ENCODE measurements around the gene CCDC83.
"Not testable (repeated sequence)": the region's sequence is repeated elsewhere in the genome, so short reads cannot be mapped to it uniquely, and the experiment has no call there.

CCDC83 gene

DNA sequence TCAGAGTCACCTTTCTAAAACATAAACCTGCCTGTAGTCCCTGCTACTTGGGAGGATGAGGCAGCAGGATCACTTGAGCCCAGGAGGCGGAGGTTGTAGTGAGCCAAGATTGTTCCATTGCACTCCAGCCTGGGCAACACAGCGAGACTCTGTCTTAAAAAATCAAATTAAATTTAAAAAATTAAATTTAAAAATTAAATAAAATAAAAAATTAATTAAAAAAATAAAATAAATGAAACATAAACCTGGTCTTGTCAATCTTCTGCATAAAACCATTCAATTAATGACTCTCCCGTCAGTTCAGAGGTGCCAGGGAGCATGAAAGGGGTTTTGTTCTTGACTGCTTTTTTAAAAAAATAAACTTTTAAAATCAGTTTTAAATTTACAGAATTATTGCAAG lies 48.6 kb downstream of the CCDC83 start:
- TF ChIP-seq Cebpa-rat (IDR thresholded peaks at IDR 0.05), result no peak
- Histone ChIP-seq H3K9me3 (no peaks in the 10 kb centered on the region), H3K27me3 (no peaks in the 10 kb centered on the region), H3K4me1 (no peaks in the 10 kb centered on the region), H3K36me3 (no peaks in the 10 kb centered on the region), H3K4me3 (no peak overlapping the region), H3K4me2 (no peak overlapping the region), H3K9ac (no peak overlapping the region), H4K20me1 (no peaks in the 10 kb centered on the region), H3K27ac (no peak overlapping the region)

DNA sequence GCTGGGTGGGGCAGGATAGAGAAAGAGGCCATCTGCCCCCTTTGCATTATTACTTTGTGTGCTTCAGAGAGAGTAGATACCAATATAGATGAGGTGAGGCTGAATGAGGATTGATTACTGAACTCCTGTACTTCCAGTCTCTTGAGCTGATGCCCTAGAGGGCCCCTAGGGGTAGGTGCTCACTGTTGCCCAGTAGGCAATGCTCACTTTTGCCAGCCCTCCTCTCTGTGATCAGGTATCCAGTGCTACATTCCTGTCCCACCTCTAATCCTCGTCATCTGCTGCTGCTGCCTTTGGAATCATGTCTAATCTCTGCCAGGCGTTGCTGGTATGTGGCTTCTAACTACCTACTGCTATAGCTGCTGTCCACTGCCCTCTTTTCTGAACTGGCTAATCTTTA lies 57.2 kb downstream of the CCDC83 start:
- no peaks in the 10 kb centered on the region for H3K27me3 ChIP-seq
- H3K9ac ChIP-seq, result no peak overlapping the region

DNA sequence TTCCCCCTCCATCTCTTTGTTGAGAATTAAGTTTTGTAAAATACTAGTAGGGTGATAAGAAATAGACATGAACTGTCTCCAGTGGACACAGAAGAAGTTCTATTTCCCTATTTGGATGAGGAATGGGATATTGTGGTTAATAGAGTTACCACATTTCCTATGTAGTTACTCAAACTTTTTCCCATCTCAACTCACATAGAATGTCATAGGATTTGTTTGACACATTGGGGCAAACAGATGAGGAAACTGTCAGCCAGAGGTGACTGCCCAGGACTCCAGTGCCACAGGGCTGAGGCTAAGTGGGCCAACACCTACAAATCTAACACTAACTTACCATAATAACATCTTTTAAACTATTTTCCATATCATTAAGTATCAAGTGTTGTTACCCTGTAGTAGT lies 58.3 kb downstream of the CCDC83 start:
- H3K4me3 ChIP-seq, result no peak overlapping the region
- H3K9ac ChIP-seq, result no peak overlapping the region
- H3K4me1 ChIP-seq, result no peaks in the 10 kb centered on the region
- H3K9me3 ChIP-seq, result no peaks in the 10 kb centered on the region
- H3K4me2 ChIP-seq, result no peak overlapping the region
- H4K20me1 ChIP-seq, result no peaks in the 10 kb centered on the region
- H3K36me3 ChIP-seq, result no peaks in the 10 kb centered on the region
- H3K27me3 ChIP-seq, result no peaks in the 10 kb centered on the region
- no peak overlapping the region for H3K27ac ChIP-seq
- no peak for TF ChIP-seq Cebpa-rat (IDR thresholded peaks at IDR 0.05)

More for the DNA sequence above, 57.2 kb downstream of the CCDC83 start:
- no peaks in the 10 kb centered on the region for H3K36me3 ChIP-seq
- no peak overlapping the region for H3K4me3 ChIP-seq
- TF ChIP-seq Cebpa-rat (IDR thresholded peaks at IDR 0.05), result no peak
- no peaks in the 10 kb centered on the region for H4K20me1 ChIP-seq
- no peaks in the 10 kb centered on the region for H3K4me1 ChIP-seq
- no peak overlapping the region for H3K27ac ChIP-seq
- H3K9me3 ChIP-seq, result no peaks in the 10 kb centered on the region
- H3K4me2 ChIP-seq, result no peak overlapping the region

DNA sequence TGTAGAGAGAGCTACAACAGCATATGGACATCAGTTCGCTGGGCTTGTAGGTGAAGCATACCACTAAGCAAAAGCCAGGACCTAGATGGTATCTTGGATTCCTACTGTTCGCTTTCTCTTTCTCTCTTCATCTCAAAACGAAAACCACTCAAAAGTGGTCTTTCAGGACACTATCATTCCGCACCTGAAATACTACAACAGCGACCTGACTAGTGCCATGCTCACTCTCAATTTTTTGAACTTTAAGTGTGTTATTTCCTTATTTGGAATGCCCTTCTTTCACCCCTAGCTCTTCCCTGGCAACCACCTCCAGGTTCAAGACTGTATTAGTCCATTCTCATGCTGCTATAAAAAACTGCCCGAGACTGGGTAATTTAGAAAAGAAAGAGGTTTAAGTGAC lies 59.2 kb downstream of the CCDC83 start:
- Histone ChIP-seq H3K36me3 (no peaks in the 10 kb centered on the region), H3K4me2 (no peak overlapping the region), H4K20me1 (no peaks in the 10 kb centered on the region), H3K27me3 (no peaks in the 10 kb centered on the region), H3K4me1 (no peaks in the 10 kb centered on the region), H3K4me3 (no peak overlapping the region), H3K27ac (no peak overlapping the region), H3K9me3 (no peaks in the 10 kb centered on the region), H3K9ac (no peak overlapping the region)
- TF ChIP-seq Cebpa-rat (IDR thresholded peaks at IDR 0.05), result no peak

DNA sequence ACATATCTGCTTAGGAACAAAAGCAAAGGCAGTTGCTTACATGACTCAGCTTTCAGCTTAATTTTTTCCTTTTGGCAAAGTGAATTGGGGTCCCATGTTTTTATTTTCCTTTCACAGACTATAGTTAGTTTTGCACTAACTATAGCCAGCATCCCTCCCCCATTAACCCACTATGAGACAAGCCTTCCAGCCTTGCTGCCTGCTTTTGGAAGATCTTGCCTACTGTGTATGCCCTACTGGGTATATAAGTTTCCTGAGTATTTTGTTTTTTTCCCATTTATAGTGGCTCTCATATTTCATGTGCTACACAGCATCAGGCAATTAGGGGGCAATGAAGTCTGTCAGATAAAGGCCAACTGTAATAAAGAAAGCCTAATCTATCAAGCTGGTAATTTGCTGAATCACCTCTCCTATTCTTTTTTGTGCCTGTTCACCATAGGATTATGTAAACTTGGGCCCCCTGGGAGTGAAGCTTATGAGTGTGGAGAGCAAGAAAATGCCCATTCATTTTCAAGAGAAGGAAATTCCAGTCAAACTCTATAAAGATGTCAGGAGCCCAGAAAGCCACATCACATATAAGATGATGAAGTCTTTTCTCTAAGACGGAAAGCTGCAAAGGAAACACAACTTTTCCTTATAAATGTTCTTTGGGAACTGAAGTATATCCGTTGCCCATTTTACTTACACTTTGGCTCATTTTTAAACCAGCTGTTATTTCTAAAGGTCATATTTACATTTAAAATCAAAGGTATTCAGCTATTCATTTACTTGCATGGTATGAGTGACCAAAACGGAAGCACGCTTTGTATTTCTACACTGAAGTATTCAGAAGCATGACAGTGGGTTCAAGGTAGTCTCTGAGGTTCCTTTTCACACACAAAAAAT lies 64.0 kb downstream of the CCDC83 start:
- Histone ChIP-seq H3K9me3 (no peaks in the 10 kb centered on the region), H3K4me3 (no peak overlapping the region), H3K9ac (no peak overlapping the region), H3K36me3 (no peaks in the 10 kb centered on the region), H3K27me3 (no peaks in the 10 kb centered on the region), H4K20me1 (no peaks in the 10 kb centered on the region), H3K27ac (no peak overlapping the region), H3K4me2 (no peak overlapping the region), H3K4me1 (no peaks in the 10 kb centered on the region)
- TF ChIP-seq Cebpa-rat (IDR thresholded peaks at IDR 0.05), result no peak

DNA sequence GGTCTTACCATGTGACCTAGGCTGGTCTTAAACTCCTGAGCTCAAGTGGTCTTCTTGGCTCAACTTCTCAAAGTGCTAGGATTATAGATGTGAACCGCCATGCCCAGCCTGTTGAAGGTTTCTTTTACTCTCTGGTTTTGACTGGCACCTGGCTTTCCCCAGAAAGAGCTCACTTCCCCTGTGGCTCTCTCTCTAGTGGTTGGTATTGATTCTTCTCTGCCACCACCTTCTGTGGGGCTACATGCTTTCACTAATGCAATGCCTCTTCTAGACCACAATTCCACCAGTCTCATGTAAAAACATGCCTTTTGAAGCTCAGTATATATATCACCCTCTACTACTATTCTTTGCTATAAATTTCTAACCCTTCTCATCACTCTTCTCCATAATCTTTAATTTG lies 67.2 kb downstream of the CCDC83 start:
- no peak for TF ChIP-seq Cebpa-rat (IDR thresholded peaks at IDR 0.05)

DNA sequence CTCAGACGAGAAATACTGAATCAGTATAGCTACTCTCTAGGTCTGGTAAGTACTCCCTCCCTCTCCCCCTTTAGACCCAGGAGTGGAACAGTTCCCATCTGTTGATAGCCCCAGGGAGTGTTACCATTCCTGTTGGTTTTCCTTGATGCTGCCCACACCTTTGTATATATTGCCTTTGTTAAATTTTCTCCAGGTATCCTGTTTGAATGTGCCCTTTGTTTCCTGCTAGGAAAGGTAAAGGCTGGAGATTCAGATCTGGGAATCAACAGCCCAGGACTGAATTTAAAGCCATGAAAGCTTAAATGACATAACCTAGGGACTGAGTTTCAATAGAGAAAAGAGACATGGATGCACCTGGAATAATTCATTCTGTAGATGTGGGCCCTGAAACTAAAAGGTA lies 68.3 kb downstream of the CCDC83 start:
- no peaks in the 10 kb centered on the region for H3K4me1 ChIP-seq
- H3K27me3 ChIP-seq, result no peaks in the 10 kb centered on the region
- H3K4me3 ChIP-seq, result no peak overlapping the region
- no peak overlapping the region for H3K27ac ChIP-seq
- H3K9ac ChIP-seq, result no peak overlapping the region
- no peak for TF ChIP-seq Cebpa-rat (IDR thresholded peaks at IDR 0.05)
- no peaks in the 10 kb centered on the region for H4K20me1 ChIP-seq
- no peaks in the 10 kb centered on the region for H3K9me3 ChIP-seq
- no peak overlapping the region for H3K4me2 ChIP-seq
- H3K36me3 ChIP-seq, result no peaks in the 10 kb centered on the region; the same call in 1 of the 2 replicates

More for the DNA sequence above, 67.2 kb downstream of the CCDC83 start:
- Histone ChIP-seq H3K4me3 (no peak overlapping the region), H3K9ac (no peak overlapping the region), H3K36me3 (no peaks in the 10 kb centered on the region; the same call in 1 of the 2 replicates), H3K27ac (no peak overlapping the region), H4K20me1 (no peaks in the 10 kb centered on the region), H3K4me2 (no peak overlapping the region), H3K27me3 (no peaks in the 10 kb centered on the region), H3K9me3 (no peaks in the 10 kb centered on the region), H3K4me1 (no peaks in the 10 kb centered on the region)

DNA sequence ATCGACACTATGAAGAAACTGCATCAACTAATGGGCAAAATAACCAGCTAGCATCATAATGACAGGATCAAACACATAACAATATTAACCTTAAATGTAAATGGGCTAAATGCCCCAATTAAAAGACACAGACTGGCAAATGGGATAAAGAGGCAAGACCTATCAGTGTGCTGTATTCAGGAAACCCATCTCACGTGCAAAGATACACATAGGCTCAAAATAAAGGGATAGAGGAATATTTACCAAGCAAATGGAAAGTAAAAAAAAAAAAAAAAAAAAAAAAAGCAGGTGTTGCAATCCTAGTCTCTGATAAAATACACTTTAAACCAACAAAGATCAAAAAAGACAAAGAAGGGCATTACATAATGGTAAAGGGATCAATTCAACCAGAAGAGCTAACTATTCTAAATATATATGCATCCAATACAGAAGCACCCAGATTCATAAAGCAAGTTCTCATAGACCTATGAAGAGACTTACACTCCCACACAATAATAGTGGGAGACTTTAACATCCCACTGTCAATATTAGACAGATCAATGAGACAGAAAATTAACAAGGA lies 71.6 kb downstream of the CCDC83 start:
- not testable (repeated sequence) for H3K4me2 ChIP-seq, H3K4me3 ChIP-seq, H3K27ac ChIP-seq, H3K4me1 ChIP-seq, H3K36me3 ChIP-seq, H3K9me3 ChIP-seq, H3K9ac ChIP-seq, H4K20me1 ChIP-seq, H3K27me3 ChIP-seq

DNA sequence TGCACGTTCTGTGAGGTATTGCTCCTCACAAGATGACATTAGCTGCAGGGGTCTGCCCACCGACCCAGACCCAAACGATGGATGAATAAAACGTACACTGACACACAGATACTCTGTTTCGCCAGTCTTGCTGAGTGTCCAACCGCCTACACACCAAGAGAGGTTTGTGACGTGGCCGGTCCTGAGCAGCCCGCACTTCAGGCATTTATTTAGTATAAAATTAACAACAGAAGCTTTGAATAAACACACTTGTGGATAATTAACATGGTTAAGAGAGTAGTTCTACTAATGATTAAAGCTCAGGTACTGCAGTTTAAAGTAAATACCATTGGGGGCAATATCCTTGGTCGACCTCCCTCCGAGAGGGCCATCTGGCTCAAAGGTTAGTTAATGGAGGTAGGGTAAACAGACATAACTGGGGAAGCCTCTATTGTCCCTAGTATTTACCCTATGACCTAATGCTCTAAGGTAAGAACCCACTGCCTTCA lies 75.7 kb downstream of the CCDC83 start:
- no peak overlapping the region for H3K27ac ChIP-seq
- H3K4me1 ChIP-seq, result no peaks in the 10 kb centered on the region

DNA sequence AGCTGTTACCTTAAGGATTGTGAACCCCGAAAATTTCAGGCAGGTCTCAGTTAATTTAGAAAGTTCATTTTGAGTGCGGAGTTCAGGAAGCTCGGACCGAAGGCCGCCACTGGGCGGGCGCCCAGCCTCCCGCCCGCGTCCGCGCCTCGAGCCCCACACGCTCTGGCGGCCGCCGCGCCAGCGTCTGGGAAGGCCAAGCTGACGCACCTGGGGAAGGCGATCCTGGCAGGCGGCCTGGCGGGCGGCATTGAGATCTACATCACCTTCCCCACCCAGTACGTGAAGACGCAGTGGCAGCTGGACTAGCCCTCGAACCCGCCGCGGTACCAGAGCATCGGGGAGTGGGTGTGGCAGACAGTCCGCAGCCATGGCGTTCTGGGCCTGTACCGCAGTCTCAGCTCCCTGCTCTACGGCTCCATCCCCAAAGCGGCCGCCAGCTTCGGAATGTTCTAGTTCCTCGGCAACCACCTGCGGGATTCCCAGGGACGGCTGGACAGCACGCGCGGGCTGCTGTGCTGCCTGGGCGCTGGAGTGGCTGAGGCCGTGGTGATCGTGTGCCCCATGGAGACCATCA lies 79.5 kb downstream of the CCDC83 start:
- Histone ChIP-seq H3K4me2 (no peak overlapping the region), H3K36me3 (peaks cover 24% of the 10 kb centered on the region; the same call in 1 of the 2 replicates), H3K27ac (no peak overlapping the region), H3K9ac (no peak overlapping the region), H4K20me1 (no peaks in the 10 kb centered on the region), H3K9me3 (peaks cover 38% of the 10 kb centered on the region), H3K27me3 (no peaks in the 10 kb centered on the region), H3K4me1 (no peaks in the 10 kb centered on the region), H3K4me3 (no peak overlapping the region)
- no peak for TF ChIP-seq Cebpa-rat (IDR thresholded peaks at IDR 0.05)

More for the DNA sequence above, 75.7 kb downstream of the CCDC83 start:
- H3K27me3 ChIP-seq, result no peaks in the 10 kb centered on the region
- H4K20me1 ChIP-seq, result no peaks in the 10 kb centered on the region
- 0 out of 2 replicates have a peak, but pooled peaks cover 15% of the 10 kb centered on the region for H3K36me3 ChIP-seq
- no peak overlapping the region for H3K9ac ChIP-seq
- no peak for TF ChIP-seq Cebpa-rat (IDR thresholded peaks at IDR 0.05)
- H3K9me3 ChIP-seq, result peaks cover 21% of the 10 kb centered on the region
- H3K4me2 ChIP-seq, result no peak overlapping the region
- H3K4me3 ChIP-seq, result no peak overlapping the region

Data from BLaER1 (cell line).